ENCODE results near the gene WDR12. TPM values are rescaled to one million over a fixed set of nuclear protein-coding genes. Genes with fewer than 3 reads are reported as not detected.

WDR12 gene
- total and polyA plus RNA-seq, 9 donors: 7.7 to 45.2 (median 29.2) TPM

GRCh38 chr2:202934456-202934855 lies 23.0 kb upstream of the WDR12 start:
- Histone ChIP-seq H3K27me3 (no peaks in the 10 kb centered on the region), H3K36me3 (no peaks in the 10 kb centered on the region), H3K4me3 (no peak overlapping the region), H3K9me3 (no peaks in the 10 kb centered on the region), H3K4me1 (ENCODE audit: insufficient read depth) (no peaks in the 10 kb centered on the region), H3K27ac (no peak overlapping the region)
- TF ChIP-seq CTCF (IDR thresholded peaks at IDR 0.05): no peak
- TF ChIP-seq POLR2A (IDR thresholded peaks at IDR 0.05): no peak
- TF ChIP-seq EP300 (IDR thresholded peaks at IDR 0.05): no peak
- DNase-seq: no peak
- 95 to 97% (median 96%) methylated on average over 2 of the region's 2 CpGs for WGBS, 3 donors
- intact Hi-C loops (cut with DNase I): no loop called here

- intact Hi-C loops (cut with DNase I): no loop called here
- Histone ChIP-seq H3K9me3 (no peaks in the 10 kb centered on the region), H3K36me3 (no peaks in the 10 kb centered on the region), H3K27ac (no peak overlapping the region), H3K27me3 (no peaks in the 10 kb centered on the region), H3K4me3 (no peak overlapping the region), H3K4me1 (ENCODE audit: insufficient read depth) (no peaks in the 10 kb centered on the region)
- TF ChIP-seq CTCF (IDR thresholded peaks at IDR 0.05) (no peak), EP300 (IDR thresholded peaks at IDR 0.05) (no peak), POLR2A (IDR thresholded peaks at IDR 0.05) (no peak)
- no peak for DNase-seq
- 95 to 97% (median 96%) methylated on average over 2 of the region's 2 CpGs for WGBS, 3 donors
Measured at GRCh38 chr2:202933958-202934357, 22.5 kb upstream of the WDR12 start.

- no peaks in the 10 kb centered on the region for H3K9me3 ChIP-seq
- no peaks in the 10 kb centered on the region for H3K36me3 ChIP-seq
- no peak for DNase-seq
- TF ChIP-seq EP300 (IDR thresholded peaks at IDR 0.05) (no peak), CTCF (IDR thresholded peaks at IDR 0.05) (no peak), POLR2A (IDR thresholded peaks at IDR 0.05) (no peak)
- H3K4me1 ChIP-seq (ENCODE audit: insufficient read depth): no peaks in the 10 kb centered on the region
- intact Hi-C loops (cut with DNase I): no loop called here
- H3K4me3 ChIP-seq: no peak overlapping the region
- H3K27ac ChIP-seq: no peak overlapping the region
- H3K27me3 ChIP-seq: no peaks in the 10 kb centered on the region
- 91 to 97% (median 91%) methylated on average over 5 of the region's 5 CpGs for WGBS, 3 donors
Measured at GRCh38 chr2:202933139-202933510, 21.7 kb upstream of the WDR12 start.

DNA sequence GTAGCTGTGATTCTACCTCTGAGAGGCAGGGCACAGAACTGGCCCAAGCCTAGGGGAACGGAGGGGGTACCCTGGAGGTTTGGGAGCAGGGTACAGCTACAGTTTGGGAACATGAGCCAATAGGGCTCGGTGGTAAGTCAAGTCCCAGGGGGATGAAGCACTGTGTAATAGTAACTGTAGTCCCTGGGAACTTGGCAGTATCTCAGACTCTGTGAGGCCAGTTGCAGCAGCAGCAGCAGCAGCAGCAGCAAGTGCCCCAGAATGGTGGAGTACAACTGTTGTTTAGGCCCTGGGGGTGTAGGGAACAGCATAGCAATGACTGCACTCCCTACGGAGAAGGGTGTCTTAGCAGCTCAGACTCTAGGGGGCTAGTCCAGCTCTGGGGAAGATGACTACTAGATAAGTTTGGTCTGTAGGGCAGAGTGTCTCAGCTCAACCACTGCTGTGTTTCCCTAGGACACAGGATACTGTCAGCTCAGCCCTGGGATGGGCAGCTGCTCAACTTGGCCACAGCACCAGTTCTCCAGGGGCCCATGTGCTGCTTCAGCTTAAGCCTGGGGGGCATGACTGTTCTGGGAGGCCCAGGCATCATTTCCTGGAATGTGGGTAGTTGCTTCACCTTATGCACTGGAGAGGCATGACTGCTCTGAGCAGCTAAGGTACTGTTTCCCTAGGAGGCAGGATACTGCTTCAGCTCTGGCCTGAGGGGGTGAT lies 21.1 kb upstream of the WDR12 start:
- intact Hi-C loops (cut with DNase I): no loop called here
- no peaks in the 10 kb centered on the region for H3K9me3 ChIP-seq
- TF ChIP-seq POLR2A (IDR thresholded peaks at IDR 0.05) (no peak), CTCF (IDR thresholded peaks at IDR 0.05) (no peak)
- no peak for DNase-seq
- 85 to 95% (median 89%) methylated on average over 3 of the region's 3 CpGs for WGBS, 3 donors
- H3K27ac ChIP-seq: no peak overlapping the region
- no peaks in the 10 kb centered on the region for H3K4me1 ChIP-seq (ENCODE audit: insufficient read depth)
- no peaks in the 10 kb centered on the region for H3K36me3 ChIP-seq
- no peak overlapping the region for H3K4me3 ChIP-seq
- no peaks in the 10 kb centered on the region for H3K27me3 ChIP-seq

Data from ovary (tissue), 9 donors.